ENCODE measurements around the gene CCDC7. TPM values are rescaled to one million over a fixed set of nuclear protein-coding genes. Genes with fewer than 3 reads are reported as not detected.
"Not testable (repeated sequence)": the region's sequence is repeated elsewhere in the genome, so short reads cannot be mapped to it uniquely, and the experiment has no call there.

The CCDC7 gene
- total RNA-seq, 2 experiments from 2014 or later = 9.0 TPM

DNA sequence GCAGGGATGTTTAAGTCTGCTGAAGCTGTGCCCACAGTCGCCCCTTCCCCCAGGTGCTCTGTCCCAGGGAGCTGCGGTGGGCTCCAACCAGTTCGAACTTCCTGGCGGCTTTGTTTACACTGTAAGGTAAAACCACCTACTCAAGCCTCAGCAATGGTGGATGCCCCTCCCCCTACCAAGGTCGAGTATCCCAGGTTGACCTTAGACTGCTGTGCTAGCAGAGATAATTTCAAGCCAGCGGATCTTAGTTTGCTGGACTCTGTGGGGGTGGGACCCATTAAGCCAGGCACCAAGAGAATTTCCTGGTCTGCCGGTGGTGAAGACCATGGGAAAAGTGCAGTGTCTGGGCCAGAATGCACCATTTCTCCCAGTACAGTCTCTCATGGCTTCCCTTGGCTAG lies 56.0 kb downstream of the CCDC7 start:
- ATAC-seq (no peak), DNase-seq (no peak)
- Mint-ChIP-seq H3K4me1 (peaks cover 7% of the 10 kb centered on the region), H3K36me3 (ENCODE audit: low read depth) (peaks cover 39% of the 10 kb centered on the region), H3K27ac (no peak overlapping the region), H3K9me3 (ENCODE audit: low read depth) (peaks cover 8% of the 10 kb centered on the region), H3K27me3 (no peaks in the 10 kb centered on the region), H3K4me3 (no peak overlapping the region)
- ChIA-PET POLR2A (no interaction called here), CTCF (no interaction called here)
- intact Hi-C loops (cut with DNase I, micrococcal nuclease) = no loop called here

DNA sequence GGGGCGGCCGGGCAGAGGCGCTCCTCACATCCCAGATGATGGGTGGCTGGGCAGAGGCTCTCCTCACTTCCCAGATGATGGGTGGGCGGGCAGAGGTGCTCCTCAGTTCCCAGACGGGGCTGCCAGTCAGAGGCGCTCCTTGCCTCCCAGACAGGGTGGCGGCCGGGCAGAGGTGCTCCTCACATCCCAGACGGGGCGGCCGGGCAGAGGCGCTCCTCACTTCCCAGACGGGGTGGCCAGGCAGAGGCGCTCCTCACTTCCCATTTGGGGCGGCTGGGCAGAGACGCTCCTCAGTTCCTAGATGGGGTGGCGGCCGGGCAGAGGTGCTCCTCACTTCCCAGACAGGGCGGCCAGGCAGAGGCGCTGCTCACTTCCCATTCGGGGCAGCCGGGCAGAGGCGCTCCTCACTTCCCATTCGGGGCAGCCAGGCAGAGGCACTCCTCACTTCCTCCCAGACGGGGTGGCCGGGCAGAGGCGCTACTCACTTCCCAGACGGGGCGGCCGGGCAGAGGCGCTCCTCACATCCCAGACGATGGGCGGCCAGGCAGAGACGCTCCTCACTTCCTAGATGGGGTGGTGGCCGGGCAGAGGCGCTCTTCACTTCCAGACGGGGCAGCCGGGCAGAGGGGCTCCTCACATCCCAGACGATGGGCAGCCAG lies 60.0 kb downstream of the CCDC7 start:
- POLR2A ChIA-PET; H3K9me3 Mint-ChIP-seq (ENCODE audit: low read depth); H3K4me3 Mint-ChIP-seq; ATAC-seq; intact Hi-C loops (cut with DNase I, micrococcal nuclease); H3K4me1 Mint-ChIP-seq; H3K27me3 Mint-ChIP-seq; DNase-seq; CTCF ChIA-PET; H3K27ac Mint-ChIP-seq: not testable (repeated sequence)
- H3K36me3 Mint-ChIP-seq (ENCODE audit: low read depth) = peaks cover 29% of the 10 kb centered on the region

DNA sequence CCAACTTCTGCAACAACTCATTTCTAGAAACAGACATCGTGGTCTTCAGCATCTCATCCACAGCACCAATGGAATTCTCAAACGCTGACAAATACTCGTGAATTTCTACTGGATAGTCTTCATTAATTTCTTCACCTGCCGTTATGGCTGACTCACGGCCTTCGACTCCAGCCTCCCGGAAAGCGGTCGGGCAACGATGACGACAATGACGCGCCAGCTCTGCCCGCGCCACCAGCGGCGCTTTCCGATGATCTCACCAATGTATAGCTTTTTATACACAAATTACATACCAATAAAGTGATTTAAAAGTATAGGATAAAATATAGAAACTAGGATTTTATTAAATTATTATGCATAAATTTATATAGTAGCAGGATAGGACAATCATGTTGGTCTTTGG lies 65.7 kb downstream of the CCDC7 start:
- H3K4me3 Mint-ChIP-seq = no peak overlapping the region
- ATAC-seq = no peak
- no peak overlapping the region for H3K27ac Mint-ChIP-seq
- no peak for DNase-seq
- peaks cover under 1% of the 10 kb centered on the region for H3K36me3 Mint-ChIP-seq (ENCODE audit: low read depth)
- CTCF ChIA-PET = no interaction called here
- intact Hi-C loops (cut with DNase I, micrococcal nuclease) = no loop called here
- POLR2A ChIA-PET = no interaction called here
- H3K9me3 Mint-ChIP-seq (ENCODE audit: low read depth) = peaks cover 2% of the 10 kb centered on the region
- H3K27me3 Mint-ChIP-seq = no peaks in the 10 kb centered on the region
- no peaks in the 10 kb centered on the region for H3K4me1 Mint-ChIP-seq

DNA sequence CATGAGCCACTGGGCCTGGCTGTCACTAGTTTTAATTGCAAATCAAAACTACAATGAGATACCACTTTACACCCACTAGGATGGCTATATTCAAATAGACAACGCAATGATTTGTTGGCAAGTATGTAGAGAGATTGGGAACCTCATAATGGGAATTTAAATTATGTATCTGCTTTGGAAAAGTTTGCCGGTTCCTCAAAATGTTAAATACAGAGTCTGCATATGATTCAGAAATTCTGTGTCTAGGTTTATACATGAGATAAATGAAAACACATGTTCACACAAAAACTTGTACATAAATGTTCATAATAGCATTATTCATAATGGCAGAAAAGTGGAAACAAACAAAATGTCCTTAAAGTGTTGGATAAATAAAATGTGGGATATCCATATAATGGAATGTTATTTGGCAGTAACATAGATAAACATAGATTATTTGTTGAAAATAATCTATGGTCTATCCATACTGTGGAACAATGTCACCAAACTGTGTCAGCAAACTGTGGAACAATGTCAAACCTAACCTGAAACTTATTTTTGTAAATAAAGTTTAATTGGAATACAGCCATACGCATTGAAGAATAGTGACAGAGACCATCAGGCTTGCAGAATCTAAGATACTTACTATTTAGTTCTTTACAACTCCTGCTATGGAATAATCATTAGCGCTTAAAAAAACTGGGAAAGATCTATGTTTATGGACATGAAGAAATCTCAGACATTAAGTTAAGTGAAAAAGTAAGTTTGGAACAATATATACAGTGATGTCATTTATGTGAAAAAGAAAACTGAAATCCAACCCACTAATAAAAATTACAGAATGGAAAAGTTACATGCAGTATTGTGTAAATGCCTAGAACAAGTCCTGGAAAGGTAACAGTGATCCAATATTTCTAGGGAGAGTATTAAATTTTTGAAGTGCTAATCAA lies 70.9 kb downstream of the CCDC7 start:
- DNase-seq = no peak
- Mint-ChIP-seq H3K27me3 (no peaks in the 10 kb centered on the region), H3K9me3 (ENCODE audit: low read depth) (peaks cover 14% of the 10 kb centered on the region), H3K36me3 (ENCODE audit: low read depth) (peaks cover 6% of the 10 kb centered on the region), H3K4me3 (no peak overlapping the region), H3K27ac (no peak overlapping the region), H3K4me1 (no peaks in the 10 kb centered on the region)
- intact Hi-C loops (cut with DNase I, micrococcal nuclease) = no loop called here
- ChIA-PET POLR2A (no interaction called here), CTCF (no interaction called here)
- no peak for ATAC-seq

DNA sequence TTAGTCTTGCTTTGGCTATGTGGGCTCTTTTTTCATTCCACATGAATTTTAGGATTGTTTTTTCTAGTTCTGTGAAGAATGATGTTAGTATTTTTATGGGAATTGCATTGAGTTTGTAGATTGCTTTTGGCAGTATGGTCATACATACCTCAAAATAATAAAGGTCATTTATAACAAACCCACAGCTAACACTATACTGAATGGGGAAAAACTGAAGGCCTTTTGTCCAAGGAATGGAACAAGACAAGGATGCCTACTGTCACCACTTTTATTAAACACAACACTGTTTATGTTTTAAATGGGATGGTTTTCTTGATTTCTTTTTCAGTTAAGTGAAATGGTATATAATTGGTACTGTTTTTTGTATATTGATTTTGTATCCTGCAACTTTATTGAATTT lies 84.3 kb downstream of the CCDC7 start:
- H3K27ac Mint-ChIP-seq = no peak overlapping the region
- H3K9me3 Mint-ChIP-seq (ENCODE audit: low read depth) = peaks cover 9% of the 10 kb centered on the region
- no peak overlapping the region for H3K4me3 Mint-ChIP-seq
- ChIA-PET POLR2A (no interaction called here), CTCF (no interaction called here)
- H3K36me3 Mint-ChIP-seq (ENCODE audit: low read depth) = peaks cover 18% of the 10 kb centered on the region
- H3K4me1 Mint-ChIP-seq = no peaks in the 10 kb centered on the region
- intact Hi-C loops (cut with DNase I, micrococcal nuclease) = no loop called here
- ATAC-seq (no peak), DNase-seq (no peak)
- no peaks in the 10 kb centered on the region for H3K27me3 Mint-ChIP-seq

DNA sequence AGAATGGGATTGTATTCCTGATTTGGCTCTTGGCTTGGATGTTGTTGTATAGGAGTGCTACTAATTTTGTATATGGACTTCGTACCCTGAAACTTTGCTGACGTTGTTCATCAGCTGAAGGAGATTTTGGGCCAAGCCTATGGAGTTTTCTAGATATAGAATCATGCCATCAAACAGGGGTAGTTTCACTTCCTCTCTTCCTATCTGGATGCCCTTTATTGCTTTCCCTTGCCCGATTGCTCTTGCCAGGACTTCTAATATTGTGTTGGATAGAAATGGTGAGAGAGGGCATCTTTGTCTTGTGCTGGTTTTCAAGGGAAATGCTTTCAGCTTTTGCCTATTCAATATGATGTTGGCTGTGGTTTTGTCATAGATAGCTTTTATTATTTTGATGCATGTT lies 92.3 kb downstream of the CCDC7 start:
- H3K4me1 Mint-ChIP-seq = no peaks in the 10 kb centered on the region
- no peak for DNase-seq
- peaks cover 9% of the 10 kb centered on the region for H3K36me3 Mint-ChIP-seq (ENCODE audit: low read depth)
- ChIA-PET POLR2A (no interaction called here), CTCF (interaction anchor here (1.0 kb wide), 1 partner anchor 36 kb away, joined by 3 read pairs; no protein-coding TSS in a partner anchor)
- peaks cover 10% of the 10 kb centered on the region for H3K9me3 Mint-ChIP-seq (ENCODE audit: low read depth)
- H3K27ac Mint-ChIP-seq = no peak overlapping the region
- no peaks in the 10 kb centered on the region for H3K27me3 Mint-ChIP-seq
- intact Hi-C loops (cut with DNase I, micrococcal nuclease) = no loop called here
- H3K4me3 Mint-ChIP-seq = no peak overlapping the region
- ATAC-seq = no peak

DNA sequence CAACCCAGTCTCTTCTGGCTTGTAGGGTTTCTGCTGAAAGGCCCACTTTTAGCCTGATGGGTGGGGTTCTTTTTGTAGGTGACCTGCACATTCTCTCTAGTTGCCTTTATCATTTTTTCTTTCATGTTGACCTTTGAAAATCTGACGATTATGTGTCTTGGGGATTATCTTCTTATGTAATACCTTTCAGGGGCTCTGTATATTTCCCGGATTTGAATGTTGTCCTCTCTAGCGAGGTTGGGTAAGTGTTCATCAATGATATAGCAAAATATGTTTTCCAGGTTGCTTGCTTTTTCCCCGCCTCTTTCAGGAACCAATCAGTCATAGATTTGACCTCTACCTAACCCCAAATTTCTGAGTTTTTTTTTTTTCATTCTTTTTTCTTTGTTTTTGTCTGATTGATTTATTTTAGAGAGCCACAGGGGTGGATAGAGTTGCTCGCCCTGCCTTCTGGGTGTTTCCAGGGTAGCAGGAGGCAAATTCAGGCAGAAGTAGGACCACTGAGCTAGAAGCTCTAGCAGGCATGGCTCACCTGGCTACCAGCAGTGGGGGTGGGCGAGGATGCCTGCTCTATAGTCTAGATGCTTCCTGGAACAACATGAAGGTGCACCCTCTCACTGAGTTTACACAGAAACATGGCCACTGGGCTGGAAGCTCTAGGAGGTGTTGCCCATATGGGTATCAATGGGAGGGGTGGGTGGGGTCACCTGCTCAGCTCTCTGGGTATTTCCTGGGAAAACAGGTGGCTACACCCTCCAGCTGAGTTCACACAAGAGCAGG lies 94.9 kb downstream of the CCDC7 start:
- POLR2A ChIA-PET = no interaction called here
- H3K27ac Mint-ChIP-seq = no peak overlapping the region
- no peaks in the 10 kb centered on the region for H3K27me3 Mint-ChIP-seq

DNA sequence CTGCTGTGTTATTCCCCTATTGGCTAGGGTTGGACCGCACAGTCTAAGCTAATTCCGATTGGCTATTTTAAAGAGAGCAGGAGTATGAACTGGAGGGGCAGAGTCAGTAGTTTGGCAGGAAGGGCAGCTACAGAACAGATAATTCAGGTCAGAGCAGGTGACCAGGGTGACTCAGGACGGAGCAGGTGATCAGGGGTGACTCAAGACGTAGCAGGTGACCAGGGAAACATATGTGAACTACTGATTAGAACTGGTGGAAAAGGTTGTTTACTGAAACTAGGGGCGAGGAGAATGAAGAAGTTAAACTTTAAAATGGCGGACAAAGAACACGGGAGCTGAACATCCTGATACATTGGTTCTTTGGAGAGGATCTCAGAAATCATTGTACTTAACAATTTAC lies 102.3 kb downstream of the CCDC7 start:
- H3K9me3 Mint-ChIP-seq (ENCODE audit: low read depth) = peaks cover 12% of the 10 kb centered on the region
- DNase-seq (no peak), ATAC-seq (no peak)
- H3K36me3 Mint-ChIP-seq (ENCODE audit: low read depth) = peaks cover 17% of the 10 kb centered on the region
- intact Hi-C loops (cut with DNase I, micrococcal nuclease) = no loop called here
- no peaks in the 10 kb centered on the region for H3K27me3 Mint-ChIP-seq
- ChIA-PET POLR2A (no interaction called here), CTCF (no interaction called here)
- no peak overlapping the region for H3K27ac Mint-ChIP-seq
- no peak overlapping the region for H3K4me3 Mint-ChIP-seq
- H3K4me1 Mint-ChIP-seq = no peaks in the 10 kb centered on the region

More for the DNA sequence above, 94.9 kb downstream of the CCDC7 start:
- Mint-ChIP-seq H3K36me3 (ENCODE audit: low read depth) (peaks cover 3% of the 10 kb centered on the region), H3K4me3 (no peak overlapping the region), H3K9me3 (ENCODE audit: low read depth) (no peaks in the 10 kb centered on the region), H3K4me1 (no peaks in the 10 kb centered on the region)
- intact Hi-C loops (cut with DNase I, micrococcal nuclease) = no loop called here
- ATAC-seq (no peak), DNase-seq (no peak)
- CTCF ChIA-PET = no interaction called here

DNA sequence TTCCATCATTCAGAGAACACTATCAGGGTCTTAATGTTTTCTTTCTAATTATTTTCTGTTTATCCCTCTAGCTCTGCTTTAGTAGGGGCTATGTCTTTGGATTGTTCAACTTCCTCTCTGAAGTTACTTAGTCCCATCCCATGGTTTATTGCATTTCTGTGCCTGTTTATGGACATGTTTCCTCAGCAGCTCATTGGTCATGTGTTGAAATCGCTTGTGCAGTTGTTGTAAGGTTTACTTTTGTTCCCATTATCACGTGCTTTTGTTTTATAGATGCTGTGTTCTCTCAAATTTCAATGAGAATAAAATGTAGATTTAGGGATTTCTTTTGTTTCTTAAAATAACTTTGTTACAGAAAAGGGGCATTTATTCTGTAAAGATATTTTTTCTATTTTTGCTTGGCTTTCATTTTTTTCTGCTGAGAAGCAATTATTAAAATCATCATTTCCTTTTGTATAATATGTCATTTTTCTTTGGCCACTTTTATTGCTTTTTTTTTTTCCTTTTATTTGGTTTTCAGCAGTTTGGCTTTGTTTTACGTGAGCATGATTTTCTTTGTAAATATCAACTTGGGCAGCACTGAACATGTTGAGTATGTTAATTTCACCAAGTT lies 110.9 kb downstream of the CCDC7 start:
- ChIA-PET CTCF (interaction anchor here (1.0 kb wide), 1 partner anchor 9 kb away, joined by 5 read pairs; no protein-coding TSS in a partner anchor), POLR2A (no interaction called here)
- DNase-seq (no peak), ATAC-seq (no peak)
- Mint-ChIP-seq H3K4me3 (no peak overlapping the region), H3K27ac (no peak overlapping the region), H3K36me3 (ENCODE audit: low read depth) (peaks cover 18% of the 10 kb centered on the region), H3K9me3 (ENCODE audit: low read depth) (peaks cover 3% of the 10 kb centered on the region), H3K27me3 (no peaks in the 10 kb centered on the region), H3K4me1 (no peaks in the 10 kb centered on the region)
- intact Hi-C loops (cut with DNase I, micrococcal nuclease) = no loop called here

DNA sequence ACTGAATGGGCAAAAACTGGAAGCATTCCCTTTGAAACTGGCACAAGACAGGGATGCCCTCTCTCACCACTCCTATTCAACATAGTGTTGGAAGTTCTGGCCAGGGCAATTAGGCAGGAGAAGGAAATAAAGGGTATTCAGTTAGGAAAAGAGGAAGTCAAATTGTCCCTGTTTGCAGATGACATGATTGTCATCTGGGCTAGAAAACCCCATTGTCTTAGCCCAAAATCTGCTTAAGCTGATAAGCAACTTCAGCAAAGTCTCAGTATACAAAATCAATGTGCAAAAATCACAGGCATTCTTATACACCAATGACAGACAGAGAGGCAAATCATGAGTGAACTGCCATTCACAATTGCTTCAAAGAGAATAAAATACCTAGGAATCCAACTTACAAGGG lies 116.8 kb downstream of the CCDC7 start:
- CTCF ChIA-PET = interaction anchor here (0.5 kb wide), 1 partner anchor 95 kb away, joined by 3 read pairs; no protein-coding TSS in a partner anchor
- H3K36me3 Mint-ChIP-seq (ENCODE audit: low read depth) = peaks cover 11% of the 10 kb centered on the region
- POLR2A ChIA-PET; intact Hi-C loops (cut with DNase I, micrococcal nuclease); H3K4me3 Mint-ChIP-seq; H3K4me1 Mint-ChIP-seq; H3K9me3 Mint-ChIP-seq (ENCODE audit: low read depth); H3K27me3 Mint-ChIP-seq; DNase-seq; ATAC-seq; H3K27ac Mint-ChIP-seq: not testable (repeated sequence)

DNA sequence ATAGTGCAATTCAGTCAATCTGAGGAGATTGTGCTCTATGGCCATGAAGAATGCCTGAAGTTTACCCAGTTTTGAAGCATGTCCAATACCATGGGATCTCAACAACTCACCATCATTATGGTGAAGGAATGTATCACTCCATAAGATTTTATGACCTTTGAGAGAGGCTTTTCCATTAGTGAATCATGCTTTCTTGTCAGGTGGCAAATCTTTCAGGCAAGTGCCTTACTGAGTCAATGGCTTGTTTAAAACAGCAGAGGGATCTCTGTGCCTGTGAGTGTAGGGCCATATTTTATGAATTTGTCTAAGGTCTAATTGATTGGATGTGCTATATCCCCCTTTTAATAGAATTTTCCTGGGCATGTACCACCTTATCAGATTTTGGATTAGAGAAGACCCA lies 131.5 kb downstream of the CCDC7 start:
- POLR2A ChIA-PET = no interaction called here
- intact Hi-C loops (cut with DNase I, micrococcal nuclease) = no loop called here
- H3K27me3 Mint-ChIP-seq = no peaks in the 10 kb centered on the region

More for the DNA sequence above, 131.5 kb downstream of the CCDC7 start:
- DNase-seq = no peak
- no peaks in the 10 kb centered on the region for H3K36me3 Mint-ChIP-seq (ENCODE audit: low read depth)
- H3K27ac Mint-ChIP-seq = no peak overlapping the region
- no peaks in the 10 kb centered on the region for H3K4me1 Mint-ChIP-seq
- ATAC-seq = no peak
- H3K9me3 Mint-ChIP-seq (ENCODE audit: low read depth) = no peaks in the 10 kb centered on the region
- no peak overlapping the region for H3K4me3 Mint-ChIP-seq
- CTCF ChIA-PET = no interaction called here
